NOMO-1 treated with DMSO at 0.1 percent for 48 hours (cell line): ENCODE data around the gene TLX2.
"Not testable (repeated sequence)": the region's sequence is repeated elsewhere in the genome, so short reads cannot be mapped to it uniquely, and the experiment has no call there.

ENCODE experiments used
- DNase-seq: peaks from one replicate; lab custom pipeline; 2025; ENCODE audit not compliant: unreplicated experiment; lab: John Stamatoyannopoulos, UW

TLX2 gene

GRCh38 chr2:74553892-74554819, 39.9 kb downstream of the TLX2 start, which contains the start of the genes DOK1 and LOXL3:
DOK1 (plus strand) TSS chr2:74554720; CDS start chr2:74554755, 35 bp downstream.
LOXL3 (minus strand) TSS chr2:74553942; CDS start chr2:74552634, 1,308 bp downstream.
- DNase-seq = peak; percentile 66

GRCh38 chr2:74554820-74555531, 40.7 kb downstream of the TLX2 start:
- peak; percentile 69 for DNase-seq

GRCh38 chr2:74555610-74556103, 41.4 kb downstream of the TLX2 start:
- DNase-seq = peak; percentile 45

- DNase-seq = no peak
Observed at GRCh38 chr2:74556159-74556558, 41.9 kb downstream of the TLX2 start.

GRCh38 chr2:74556831-74557370, 42.7 kb downstream of the TLX2 start:
- no peak for DNase-seq

- DNase-seq = no peak
Observed at GRCh38 chr2:74558284-74559230, 44.3 kb downstream of the TLX2 start.

GRCh38 chr2:74559912-74560311, 45.7 kb downstream of the TLX2 start:
- DNase-seq = no peak

- no peak for DNase-seq
Observed at GRCh38 chr2:74560591-74560990, 46.3 kb downstream of the TLX2 start.

GRCh38 chr2:74561022-74561421, 46.8 kb downstream of the TLX2 start:
- not testable (repeated sequence) for DNase-seq

GRCh38 chr2:74562126-74562775, 48.0 kb downstream of the TLX2 start:
- no peak for DNase-seq

GRCh38 chr2:74564222-74564621, 50.0 kb downstream of the TLX2 start:
- DNase-seq = no peak

- DNase-seq = no peak
Observed at GRCh38 chr2:74566076-74566753, 52.0 kb downstream of the TLX2 start.

- DNase-seq = peak; percentile 36
Observed at GRCh38 chr2:74566754-74567085, 52.5 kb downstream of the TLX2 start.
